GM18498 (cell line): ENCODE data around the gene CES2.
"Not testable (repeated sequence)": the region's sequence is repeated elsewhere in the genome, so short reads cannot be mapped to it uniquely, and the experiment has no call there.

Source experiments
- ATAC-seq: cut with Tn5 transposase; IDR thresholded peaks from one replicate; pipeline ENCODE4 v1.9.1; 2021; ENCODE audit warnings: mild to moderate bottlenecking, moderate library complexity; ENCODE audit not compliant: unreplicated experiment

The CES2 gene

DNA sequence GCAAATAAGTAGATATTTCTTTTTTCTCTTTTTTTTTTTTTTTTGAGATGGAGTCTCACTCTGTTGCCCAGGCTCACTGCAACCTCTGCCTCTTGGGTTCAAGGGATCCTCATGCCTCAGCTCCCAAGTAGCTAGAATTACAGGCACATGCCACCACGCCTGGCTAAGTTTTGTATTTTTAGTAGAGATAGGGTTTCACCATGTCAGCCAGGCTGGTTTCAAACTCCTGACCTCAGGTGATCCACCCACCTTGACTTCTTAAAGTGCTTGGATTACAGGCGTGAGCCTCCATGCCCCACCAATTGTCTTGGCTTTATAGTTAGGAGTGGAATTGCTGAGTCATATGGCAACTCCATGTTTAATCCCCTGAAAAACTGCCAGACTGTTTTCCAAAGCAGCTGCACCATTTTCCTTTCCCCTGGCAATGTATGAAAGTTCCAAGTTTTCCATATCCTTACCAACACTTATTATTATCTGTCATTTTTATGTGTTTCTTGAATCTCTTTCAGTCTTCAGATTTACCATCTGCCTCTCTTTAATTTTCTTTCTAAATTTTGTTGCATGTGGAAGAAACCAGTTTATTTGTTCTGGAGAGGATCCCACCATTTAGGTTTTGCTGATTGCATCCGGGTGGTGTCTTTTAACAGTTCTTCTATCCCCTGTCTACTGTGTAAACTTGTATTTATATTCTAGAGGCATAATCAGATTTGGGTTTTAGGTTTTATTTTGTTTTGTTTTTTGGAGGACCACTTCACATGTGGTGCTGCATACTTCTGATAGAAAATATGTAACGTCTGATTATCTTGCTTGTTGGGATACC, 15.9 kb downstream of the CES2 start:
- no peak for ATAC-seq

DNA sequence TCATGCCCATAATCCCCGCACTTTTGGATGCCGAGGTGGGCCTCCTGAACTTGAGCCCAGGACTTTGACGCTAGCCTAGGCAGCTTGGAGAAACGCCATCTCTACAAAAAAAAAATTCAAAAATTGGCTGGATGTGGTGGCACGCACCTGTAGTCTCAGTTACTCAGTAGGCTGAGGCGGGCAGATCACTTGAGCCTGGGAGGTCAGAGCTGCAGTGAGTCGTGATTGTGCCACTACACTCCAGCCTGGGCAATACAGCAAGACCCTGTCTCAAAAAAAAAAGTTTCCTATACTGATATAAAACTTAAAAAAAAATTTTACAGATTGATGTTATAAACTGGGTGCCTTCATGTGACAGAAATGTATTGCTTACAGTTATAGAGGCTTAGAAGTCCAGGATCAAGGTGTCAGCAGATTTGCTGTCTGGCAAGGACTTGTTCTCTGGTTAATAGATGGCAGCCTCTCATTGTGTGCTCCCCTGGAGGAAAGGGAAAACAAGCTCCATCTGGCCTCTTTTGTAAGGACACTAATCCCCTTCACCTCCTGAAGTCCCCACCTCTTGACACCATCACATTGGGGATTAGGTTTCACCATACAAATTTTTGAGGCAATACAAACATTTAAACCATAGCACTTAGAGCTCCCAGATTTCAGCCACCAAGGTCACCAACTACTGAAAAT, 17.3 kb downstream of the CES2 start:
- ATAC-seq, result no peak

DNA sequence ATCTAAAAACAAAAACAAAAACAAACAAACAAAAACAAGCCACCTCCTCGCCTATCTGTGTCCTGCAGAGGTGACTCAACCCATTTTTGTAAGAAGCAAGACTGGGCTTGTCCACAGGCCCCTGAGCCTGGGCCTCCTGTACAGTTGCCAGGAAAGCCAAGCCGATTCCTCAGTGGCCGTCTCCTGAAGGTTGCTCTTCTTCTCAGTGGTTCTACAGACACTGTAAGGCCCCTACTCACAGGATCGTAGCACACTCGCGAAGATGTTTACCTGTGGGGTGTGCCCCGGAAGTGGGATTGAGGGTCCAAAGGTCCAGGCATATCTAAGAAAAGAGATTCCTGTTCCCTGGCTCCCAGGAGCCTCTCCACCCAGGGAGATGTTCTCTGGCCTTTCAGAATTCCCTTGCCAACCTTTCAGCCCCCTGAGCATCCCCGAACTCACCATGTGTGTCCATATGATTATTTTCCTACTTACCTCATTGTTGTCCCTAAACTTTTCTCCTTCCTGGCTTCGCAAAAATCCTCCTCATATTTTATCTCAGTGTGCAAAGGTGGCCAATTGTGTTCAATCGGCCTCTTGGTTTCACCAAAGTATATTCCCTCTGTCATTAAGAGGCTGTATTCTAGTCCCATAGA, 18.3 kb downstream of the CES2 start:
- ATAC-seq, result no peak

DNA sequence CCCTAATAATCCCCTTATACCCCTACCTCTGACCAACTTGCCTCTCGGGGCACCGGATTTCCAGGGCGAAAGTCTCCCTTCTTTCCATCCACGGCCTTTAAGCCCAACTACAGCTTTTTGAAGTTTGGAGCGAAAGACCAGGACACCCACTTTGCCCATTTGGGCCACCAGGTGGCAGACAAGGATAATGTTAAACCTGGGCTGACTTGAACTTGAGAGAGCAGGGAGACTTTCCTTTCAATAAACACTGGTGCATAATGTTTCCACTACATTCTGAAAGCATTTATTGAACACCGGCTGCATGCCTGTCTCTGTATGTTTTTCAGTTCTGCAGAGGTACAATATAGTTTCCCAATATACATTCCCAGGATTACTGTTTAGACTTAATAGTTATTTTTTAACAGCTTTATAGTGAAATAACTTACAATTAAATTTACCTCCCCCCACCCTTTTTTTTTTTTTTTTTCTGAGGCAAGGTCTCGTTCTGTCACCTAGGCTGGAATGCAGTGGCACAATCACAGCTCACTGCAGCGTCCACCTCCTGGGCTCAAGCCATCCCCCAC, 18.9 kb downstream of the CES2 start:
- no peak for ATAC-seq

DNA sequence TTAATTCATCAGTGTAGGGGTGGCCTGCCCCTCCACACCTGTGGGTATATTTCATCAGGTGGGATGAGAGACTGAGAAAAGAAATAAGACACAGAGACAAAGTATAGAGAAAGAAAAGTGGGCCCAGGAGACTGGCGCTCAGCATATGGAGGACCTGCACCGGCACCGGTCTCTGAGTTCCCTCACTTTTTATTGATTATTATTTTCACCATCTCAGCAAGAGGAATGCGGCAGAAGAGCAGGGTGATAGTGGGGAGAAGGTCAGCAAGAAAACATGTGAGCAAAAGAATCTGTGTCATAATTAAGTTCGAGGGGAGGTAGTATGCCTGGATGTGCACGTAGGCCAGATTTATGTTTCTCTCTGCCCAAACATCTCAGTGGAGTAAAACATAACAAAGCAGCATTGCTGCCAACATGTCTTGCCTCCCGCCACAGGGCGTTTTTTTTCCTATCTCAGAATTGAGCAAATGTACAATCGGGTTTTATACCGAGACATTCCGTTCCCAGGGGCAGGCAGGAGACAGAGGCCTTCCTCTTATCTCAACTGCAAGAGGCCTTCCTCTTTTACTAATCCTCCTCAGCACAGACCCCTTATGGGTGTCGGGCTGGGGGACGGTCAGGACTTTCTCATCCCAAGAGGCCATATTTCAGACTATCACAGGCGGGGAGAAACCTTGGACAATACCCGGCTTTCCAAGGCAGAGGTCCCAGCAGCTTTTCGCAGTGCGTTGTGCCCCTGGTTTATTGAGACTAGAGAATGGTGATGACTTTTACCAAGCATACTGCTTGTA, 20.2 kb downstream of the CES2 start:
- not testable (repeated sequence) for ATAC-seq

DNA sequence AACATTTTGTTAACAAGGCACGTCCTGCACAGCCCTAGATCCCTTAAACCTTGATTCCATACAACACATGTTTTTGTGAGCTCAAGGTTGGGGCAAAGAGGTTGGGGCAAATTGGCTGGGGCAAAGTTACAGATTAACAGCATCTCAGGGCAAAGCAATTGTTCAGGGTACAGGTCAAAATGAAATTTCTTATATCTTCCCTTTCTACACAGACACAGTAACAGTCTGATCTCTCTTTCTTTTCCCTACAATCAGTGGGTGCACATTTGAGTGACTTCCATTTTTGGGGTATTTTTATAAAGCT, 20.8 kb downstream of the CES2 start:
- ATAC-seq, result not testable (repeated sequence)

DNA sequence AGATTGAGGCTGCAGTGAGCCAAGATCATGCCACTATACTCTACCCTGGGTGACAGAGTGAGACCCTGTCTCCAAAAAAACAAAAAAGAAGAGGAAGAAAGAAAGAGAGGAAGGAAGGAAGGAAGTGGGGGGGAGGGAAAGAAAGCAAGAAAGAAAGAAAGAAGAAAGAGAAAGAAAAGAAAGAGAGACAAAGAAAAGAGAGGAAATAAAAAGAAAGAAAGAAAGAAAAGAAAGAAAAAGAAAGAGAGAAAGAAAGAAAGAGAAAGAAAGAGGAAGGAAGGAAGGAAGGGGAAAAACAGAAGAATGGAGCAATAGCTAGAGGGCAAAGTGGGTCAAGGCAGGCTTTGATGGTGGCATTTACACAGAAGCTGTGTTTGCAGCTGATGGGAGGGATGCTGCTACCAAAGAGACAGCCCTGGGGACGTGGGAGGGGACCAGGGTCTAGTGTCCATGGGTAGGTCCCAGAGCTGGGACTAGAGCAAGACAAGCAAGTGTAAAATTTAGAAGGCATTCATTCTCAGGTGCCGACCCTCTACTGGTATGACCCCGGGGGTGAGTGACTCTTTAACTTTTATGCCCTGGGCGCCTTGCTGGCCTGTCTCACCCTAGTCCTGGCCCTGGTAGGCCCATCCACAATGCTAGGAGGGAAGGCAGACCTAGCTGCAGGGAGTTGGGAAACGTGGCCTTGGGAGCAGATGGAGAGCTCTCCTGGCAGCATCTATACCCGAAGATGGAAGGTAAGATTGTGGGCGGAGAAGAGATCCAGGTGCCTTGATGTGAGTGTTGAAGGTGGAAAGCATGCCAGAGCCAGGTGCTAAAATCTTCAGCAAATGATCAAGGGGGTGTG, 23.8 kb downstream of the CES2 start:
- ATAC-seq, result no peak

DNA sequence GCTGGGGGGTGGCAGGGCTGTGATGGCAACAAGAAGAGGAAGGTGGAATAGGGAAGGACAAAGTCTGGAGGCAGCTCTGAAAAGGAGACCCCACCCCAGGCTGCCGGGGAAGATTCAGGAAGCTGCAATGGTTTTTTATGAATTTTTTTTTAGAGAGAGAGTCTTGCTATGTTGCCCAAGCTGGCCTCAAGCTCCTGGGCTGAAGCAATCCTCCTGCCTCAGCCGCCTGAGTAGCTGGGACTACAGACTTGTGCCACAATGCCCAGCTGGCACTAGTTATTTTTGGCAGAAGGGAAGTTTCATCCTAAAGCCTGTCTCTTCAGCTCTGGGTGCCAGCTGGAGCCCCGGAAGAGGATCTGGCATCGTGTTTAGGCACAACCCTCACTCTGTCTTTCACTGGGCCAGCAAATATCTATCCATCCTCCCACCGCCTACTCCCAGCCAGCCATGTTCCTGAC, 24.4 kb downstream of the CES2 start:
- no peak for ATAC-seq

DNA sequence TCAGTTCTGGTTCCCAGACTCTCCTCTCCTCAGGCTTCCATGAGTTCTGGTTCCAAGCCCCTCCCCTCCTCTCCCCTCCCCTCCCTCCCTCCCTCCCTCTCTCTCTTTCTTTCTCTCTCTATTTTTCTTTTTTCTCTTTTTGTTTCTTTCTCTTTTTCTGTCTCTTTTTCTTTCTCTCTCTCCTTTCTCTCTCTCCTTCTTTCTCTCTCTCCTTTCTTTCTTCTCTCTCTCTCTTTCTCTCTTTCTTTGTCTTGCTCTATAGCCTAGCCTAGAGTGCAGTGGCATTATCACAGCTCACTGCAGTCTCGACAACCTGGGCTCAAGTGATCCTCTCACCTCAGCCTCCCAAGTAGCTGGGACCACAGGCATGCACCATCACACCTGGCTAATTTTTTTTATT, 25.0 kb downstream of the CES2 start:
- ATAC-seq, result no peak

DNA sequence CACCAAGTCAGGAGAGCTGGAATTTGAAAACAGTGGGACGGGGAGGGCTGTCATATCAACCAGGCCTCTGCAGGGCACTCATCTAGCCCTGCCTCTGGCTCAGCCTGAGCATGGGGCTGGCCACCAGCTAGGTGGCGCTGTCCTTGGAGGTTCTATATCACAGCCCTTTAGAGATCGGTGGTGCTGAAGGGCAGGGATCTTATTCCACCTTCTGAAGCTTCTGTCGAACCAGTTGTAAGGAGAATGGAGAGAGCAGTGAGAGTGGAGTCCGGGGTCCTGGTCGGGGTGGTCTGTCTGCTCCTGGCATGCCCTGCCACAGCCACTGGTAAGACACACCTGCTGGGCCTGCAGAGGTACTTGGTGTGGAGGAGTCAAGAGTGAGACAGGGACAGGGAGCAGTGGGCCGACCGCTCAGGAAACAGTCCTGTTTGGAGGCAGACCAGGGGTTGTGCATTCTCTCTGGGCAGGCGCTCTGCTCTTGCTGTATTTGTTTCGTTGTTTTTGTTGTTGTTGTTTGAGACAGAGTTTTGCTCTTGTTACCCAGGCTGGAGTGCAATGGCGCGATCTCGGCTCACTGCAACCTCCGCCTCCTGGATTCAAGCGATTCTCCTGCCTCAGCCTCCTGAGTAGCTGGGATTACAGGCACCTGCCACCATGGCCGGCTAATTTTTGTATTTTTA, 25.9 kb downstream of the CES2 start, which contains the start of gene CES3:
Gene CES3, plus strand, starts transcription at position 202 of the 680 bp plus-strand sequence. Its CDS starts 42 bp downstream, at position 244.
- ATAC-seq, result peak; percentile 75

DNA sequence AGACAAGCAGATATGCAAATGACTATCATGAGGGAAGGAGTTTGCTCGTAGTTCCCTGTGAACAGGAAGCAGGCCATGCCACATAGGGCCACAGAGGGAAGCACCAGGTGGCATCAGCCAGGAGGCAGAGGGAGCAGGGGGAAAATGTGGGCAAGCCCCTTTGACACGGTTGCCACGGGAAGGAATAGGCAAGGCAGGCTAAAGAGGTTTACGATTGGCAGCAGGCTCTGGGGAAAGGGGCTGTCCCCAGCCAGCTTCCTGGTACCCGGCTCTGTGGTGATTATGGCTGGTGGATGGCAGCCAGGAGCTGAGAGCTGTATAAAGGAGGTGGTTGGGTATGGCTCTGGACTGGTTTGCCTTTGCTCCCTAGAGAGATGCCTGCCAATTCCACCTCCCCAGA, 26.6 kb downstream of the CES2 start:
- no peak for ATAC-seq

DNA sequence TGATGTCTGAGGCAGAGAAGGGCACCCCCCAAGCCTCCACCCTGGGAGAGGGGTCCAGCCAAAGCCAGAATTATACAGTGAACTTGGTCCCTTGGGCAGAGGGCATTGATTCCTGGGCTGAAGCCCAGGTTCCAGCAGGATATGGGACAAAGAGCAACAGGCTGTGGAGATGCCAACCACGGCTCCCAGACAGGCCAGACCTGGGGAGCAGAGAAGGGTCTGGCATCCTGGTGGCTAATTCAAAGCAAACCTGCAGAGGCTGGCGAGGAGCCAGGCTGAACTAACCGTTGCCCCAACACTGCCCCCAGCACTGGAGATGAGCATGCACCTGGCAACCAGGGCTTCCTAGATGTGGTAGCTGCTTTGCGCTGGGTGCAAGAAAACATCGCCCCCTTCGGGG, 28.7 kb downstream of the CES2 start:
- no peak for ATAC-seq

DNA sequence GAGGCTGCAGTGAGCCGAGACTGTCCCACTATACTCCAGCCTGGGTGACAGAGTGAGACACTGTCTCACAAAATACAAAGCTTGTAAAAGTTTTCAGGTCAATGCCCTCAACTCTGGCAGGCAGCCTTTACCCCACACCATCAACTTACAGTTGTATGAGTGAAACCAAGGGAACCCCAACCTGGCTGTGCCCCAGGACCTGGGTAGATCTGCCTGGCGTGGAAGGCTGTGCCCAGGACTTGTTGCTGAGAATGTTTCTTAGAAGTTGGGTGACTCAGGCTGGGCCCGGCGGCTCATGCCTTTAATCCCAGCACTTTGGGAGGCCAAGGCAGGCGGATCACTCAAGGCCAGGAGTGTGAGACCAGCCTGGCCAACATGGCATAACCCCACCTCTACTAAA, 33.5 kb downstream of the CES2 start:
- no peak for ATAC-seq

DNA sequence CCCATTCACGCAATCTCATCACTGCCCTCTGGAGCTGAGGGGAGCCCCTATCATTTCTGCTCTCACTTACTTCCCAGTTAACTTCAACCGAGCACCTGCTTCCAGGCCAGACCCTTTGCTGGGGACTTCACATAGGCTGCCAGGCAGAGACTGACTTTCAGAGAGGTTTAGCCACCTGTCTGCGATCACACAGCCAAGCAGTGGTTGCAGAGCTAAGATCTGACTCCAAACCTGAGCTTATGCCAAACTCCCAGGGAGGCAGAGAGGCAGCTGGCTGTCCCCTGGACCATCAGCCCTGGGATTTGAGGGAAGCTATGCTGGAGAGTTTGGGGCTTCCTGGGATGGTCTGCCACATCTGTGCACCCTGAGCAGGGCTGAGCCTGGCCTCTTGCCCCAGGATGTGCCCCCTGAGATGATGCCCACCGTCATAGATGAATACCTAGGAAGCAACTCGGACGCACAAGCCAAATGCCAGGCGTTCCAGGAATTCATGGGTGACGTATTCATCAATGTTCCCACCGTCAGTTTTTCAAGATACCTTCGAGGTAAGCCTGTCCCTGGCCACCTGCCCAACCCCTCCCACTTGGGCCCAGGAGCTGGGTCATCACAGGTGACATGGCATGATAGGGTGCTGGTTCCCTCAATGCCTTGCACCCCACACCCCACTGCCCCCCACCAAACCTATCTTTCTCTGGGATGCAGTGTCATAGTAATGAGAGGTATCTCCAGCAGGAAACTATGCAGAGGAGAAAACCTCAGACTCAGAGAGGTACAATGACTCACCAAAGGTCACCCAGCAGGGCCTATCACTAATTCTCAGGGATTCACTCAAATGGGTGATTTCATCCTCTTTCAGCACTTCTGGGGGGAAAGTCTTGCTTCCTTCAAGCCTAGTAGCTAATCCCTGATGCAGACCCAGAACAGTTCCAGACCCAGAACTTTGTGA, 35.7 kb downstream of the CES2 start:
- no peak for ATAC-seq

DNA sequence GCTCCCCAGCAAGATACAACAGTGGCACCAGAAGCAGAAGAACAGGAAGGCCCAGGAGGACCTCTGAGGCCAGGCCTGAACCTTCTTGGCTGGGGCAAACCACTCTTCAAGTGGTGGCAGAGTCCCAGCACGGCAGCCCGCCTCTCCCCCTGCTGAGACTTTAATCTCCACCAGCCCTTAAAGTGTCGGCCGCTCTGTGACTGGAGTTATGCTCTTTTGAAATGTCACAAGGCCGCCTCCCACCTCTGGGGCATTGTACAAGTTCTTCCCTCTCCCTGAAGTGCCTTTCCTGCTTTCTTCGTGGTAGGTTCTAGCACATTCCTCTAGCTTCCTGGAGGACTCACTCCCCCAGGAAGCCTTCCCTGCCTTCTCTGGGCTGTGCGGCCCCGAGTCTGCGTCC, 37.7 kb downstream of the CES2 start:
- no peak for ATAC-seq

DNA sequence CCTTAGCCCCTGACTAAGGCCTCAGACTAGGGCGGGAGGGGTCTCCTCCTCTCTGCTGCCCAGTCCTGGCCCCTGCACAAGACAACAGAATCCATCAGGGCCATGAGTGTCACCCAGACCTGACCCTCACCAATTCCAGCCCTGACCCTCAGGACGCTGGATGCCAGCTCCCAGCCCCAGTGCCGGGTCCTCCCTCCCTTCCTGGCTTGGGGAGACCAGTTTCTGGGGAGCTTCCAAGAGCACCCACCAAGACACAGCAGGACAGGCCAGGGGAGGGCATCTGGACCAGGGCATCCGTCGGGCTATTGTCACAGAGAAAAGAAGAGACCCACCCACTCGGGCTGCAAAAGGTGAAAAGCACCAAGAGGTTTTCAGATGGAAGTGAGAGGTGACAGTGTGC, 38.4 kb downstream of the CES2 start:
- ATAC-seq, result no peak

DNA sequence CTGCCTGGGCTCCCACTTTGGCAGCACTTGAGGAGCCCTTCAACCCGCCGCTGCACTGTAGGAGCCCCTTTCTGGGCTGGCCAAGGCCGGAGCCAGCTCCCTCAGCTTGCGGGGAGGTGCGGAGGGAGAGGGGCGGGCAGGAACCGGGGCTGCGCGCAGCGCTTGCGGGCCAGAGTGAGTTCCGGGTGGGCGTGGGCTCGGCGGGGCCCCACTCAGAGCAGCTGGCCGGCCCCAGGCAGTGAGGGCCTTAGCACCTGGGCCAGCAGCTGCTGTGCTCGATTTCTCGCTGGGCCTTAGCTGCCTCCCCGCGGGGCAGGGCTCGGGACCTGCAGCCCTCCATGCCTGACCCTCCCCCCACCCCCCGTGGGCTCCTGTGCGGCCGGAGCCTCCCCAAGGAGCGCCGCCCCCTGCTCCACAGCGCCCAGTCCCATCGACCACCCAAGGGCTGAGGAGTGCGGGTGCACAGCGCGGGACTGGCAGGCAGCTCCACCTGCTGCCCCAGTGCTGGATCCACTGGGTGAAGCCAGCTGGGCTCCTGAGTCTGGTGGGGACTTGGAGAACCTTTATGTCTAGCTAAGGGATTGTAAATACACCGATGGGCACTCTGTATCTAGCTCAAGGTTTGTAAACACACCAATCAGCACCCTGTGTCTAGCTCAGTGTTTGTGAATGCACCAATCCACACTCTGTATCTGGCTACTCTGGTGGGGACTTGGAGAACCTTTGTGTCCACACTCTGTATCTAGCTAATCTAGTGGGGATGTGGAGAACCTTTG, 39.0 kb downstream of the CES2 start:
- not testable (repeated sequence) for ATAC-seq

DNA sequence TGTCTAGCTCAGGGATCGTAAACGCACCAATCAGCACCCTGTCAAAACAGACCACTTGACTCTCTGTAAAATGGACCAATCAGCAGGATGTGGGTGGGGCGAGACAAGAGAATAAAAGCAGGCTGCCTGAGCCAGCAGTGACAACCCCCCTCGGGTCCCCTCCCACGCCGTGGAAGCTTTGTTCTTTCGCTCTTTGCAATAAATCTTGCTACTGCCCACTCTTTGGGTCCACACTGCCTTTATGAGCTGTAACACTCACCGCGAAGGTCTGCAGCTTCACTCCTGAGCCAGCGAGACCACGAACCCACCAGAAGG, 39.6 kb downstream of the CES2 start:
- ATAC-seq, result not testable (repeated sequence)
